Activated T-helper 9 cell treated with anti-CD3 and anti-CD28 coated beads, Interleukin-2, amount 50 U/mL, for 16 hours (primary cell): ENCODE results near the gene PRSS50.
A peak's percentile ranks its signal among the peaks of the same experiment; 100 is the strongest.

Experiments
- DNase-seq: peaks from one replicate; pipeline ENCODE4 v3.0.0-alpha.2; 2020; ENCODE audit warnings: low read depth

Gene PRSS50

GRCh38 chr3:46725621-46726314 lies 8.1 kb upstream of the PRSS50 start:
- DNase-seq, result no peak

- DNase-seq, result no peak
Measured at GRCh38 chr3:46724424-46724823, 6.8 kb upstream of the PRSS50 start.

GRCh38 chr3:46722443-46722842 lies 4.8 kb upstream of the PRSS50 start:
- DNase-seq, result no peak

GRCh38 chr3:46721009-46721408 lies 3.3 kb upstream of the PRSS50 start:
- no peak for DNase-seq

GRCh38 chr3:46719735-46720271 lies 2.1 kb upstream of the PRSS50 start:
- no peak for DNase-seq

- no peak for DNase-seq
Measured at GRCh38 chr3:46719044-46719565, 1.4 kb upstream of the PRSS50 start.

GRCh38 chr3:46716461-46717441 lies 918 bp downstream of the PRSS50 start:
- DNase-seq, result no peak

- no peak for DNase-seq
Measured at GRCh38 chr3:46715507-46716175, 2.0 kb downstream of the PRSS50 start.

GRCh38 chr3:46714728-46715506 lies 2.8 kb downstream of the PRSS50 start:
- no peak for DNase-seq

GRCh38 chr3:46713898-46714552 lies 3.6 kb downstream of the PRSS50 start:
- DNase-seq, result peak; percentile 50

- no peak for DNase-seq
Measured at GRCh38 chr3:46713050-46713897, 4.4 kb downstream of the PRSS50 start.

- no peak for DNase-seq
Measured at GRCh38 chr3:46712191-46713049, 5.2 kb downstream of the PRSS50 start.

GRCh38 chr3:46711760-46712159 lies 5.9 kb downstream of the PRSS50 start:
- DNase-seq, result no peak

GRCh38 chr3:46711305-46711704 lies 6.4 kb downstream of the PRSS50 start:
- DNase-seq, result no peak

GRCh38 chr3:46710671-46711295 lies 6.9 kb downstream of the PRSS50 start:
- DNase-seq, result no peak

- DNase-seq, result no peak
Measured at GRCh38 chr3:46710229-46710628, 7.4 kb downstream of the PRSS50 start.

GRCh38 chr3:46709721-46710120 lies 7.9 kb downstream of the PRSS50 start:
- no peak for DNase-seq

GRCh38 chr3:46709157-46709654 lies 8.5 kb downstream of the PRSS50 start:
- no peak for DNase-seq
